Heart left ventricle (tissue), 16 donors: ENCODE data around the gene IPO9. TPM values are rescaled to one million over a fixed set of nuclear protein-coding genes. Genes with fewer than 3 reads are reported as not detected.

Experiments used
- ATAC-seq, 4 donors: fragments of 200-7000 bp; cut with Tn5 transposase; one replicate each; pipeline ENCODE4 v1.9.1; 2020 to 2022; ENCODE audit warnings: moderate library complexity in 4 of 4, mild to moderate bottlenecking in 3 of 4, moderate number of reproducible peaks in 1 of 4
- DNase-seq, 5 donors: peaks; one replicate each; pipeline ENCODE4 v3.0.0-alpha.2; 2020
- H3K27ac ChIP-seq, 12 donors: fragments of 200-600 bp; sonication (generic) in 4 of 12; one replicate each; pipeline versions ENCODE4 v1.5.0 to v1.8.0; 2016 to 2022; ENCODE audit warnings: mild to moderate bottlenecking in 2 of 12
- H3K27me3 ChIP-seq, 9 donors: fragments of 200-600 bp; sonication (generic) in 2 of 9; one replicate each; pipeline versions ENCODE4 v1.5.1 to v1.8.0; 2016 to 2022; ENCODE audit warnings: mild to moderate bottlenecking in 3 of 9
- H3K36me3 ChIP-seq, 9 donors: fragments of 200-600 bp; sonication (generic) in 2 of 9; one replicate each; pipeline versions ENCODE4 v1.5.0 to v1.8.0; 2018 to 2022; ENCODE audit warnings: mild to moderate bottlenecking in 2 of 9
- H3K4me1 ChIP-seq, 12 donors: fragments of 200-600 bp; sonication (generic) in 4 of 12; one replicate each; pipeline versions ENCODE4 v1.5.0 to v1.8.0; 2016 to 2022; ENCODE audit warnings: mild to moderate bottlenecking in 3 of 12
- H3K4me3 ChIP-seq, 12 donors: fragments of 200-600 bp; sonication (generic) in 4 of 12; one replicate each; pipeline versions ENCODE4 v1.5.0 to v1.8.0; 2017 to 2022; ENCODE audit warnings: mild to moderate bottlenecking in 9 of 12, moderate library complexity in 4 of 12
- H3K9me3 ChIP-seq, 12 donors: fragments of 200-600 bp; sonication (generic) in 4 of 12; one replicate each; pipeline versions ENCODE4 v1.5.0 to v1.8.0; 2016 to 2022; ENCODE audit warnings: mild to moderate bottlenecking in 1 of 12
- POLR2A ChIP-seq, 2 donors: fragments of 450-650 bp; IDR thresholded peaks; one replicate each; pipeline ENCODE4 v1.6.1; 2017; ENCODE audit warnings: antibody characterized with exemption in 2 of 2, mild to moderate bottlenecking in 2 of 2, moderate library complexity in 2 of 2
- WGBS, 4 donors: extraction: QIAGEN DNeasy Blood & Tissue Kit in 2 of 4; methylation state at CpG; one replicate each; pipeline versions ENCODE4 v1.1.5 to v1.1.7; 2013 to 2018; 5-methylcytosine and 5-hydroxymethylcytosine counted together
- intact Hi-C, 10 donors: fragments of 100-400 bp; cut with DNase I; formaldehyde crosslinking; loops; one replicate each; pipeline versions ENCODE4 v1.11.1 to v1.14.2; 2022
- polyA plus RNA-seq, 2 donors: library from polyadenylated mRNA; stranded (reverse); fragments of 200-250 nt; gene quantifications; one replicate each; pipeline ENCODE4 v1.2.3, GENCODE V29; 2013
- total RNA-seq, 9 donors: library from RNA; depleted of rRNA in 2 of 9; stranded (reverse); fragments of >200 nt in 2 of 9; fragmentation: NEBNext Ultra II Directional in 3 of 9; extraction: Animal tissue kit (Norgen Biotek cat#: 25700) in 3 of 9; gene quantifications; one replicate each; pipeline versions ENCODE4 v1.1.0 to v1.2.4, GENCODE V29; 2016 to 2023
- TF ChIP-seq, protein P1 (sequence below), 12 donors: fragments of 200-600 bp; sonication (generic) in 4 of 12; IDR thresholded peaks; one replicate each; pipeline versions ENCODE4 v1.5.0 to v1.8.0; 2018 to 2022; ENCODE audit warnings: antibody characterized with exemption in 12 of 12, mild to moderate bottlenecking in 5 of 12
- donor health status: ischemic (EF 13 %, LVEDD 7.1; RV severe dilation, severe dysfunction).
- donor health status: healthy with polysubstance abuse.
- donor health status: DM: no; HTN: yes; CAD: no.
- donor health status: DM: no; HTN: no; CAD: no.
- donor health status: ischemic (EF 25% LVEDD 6.9; RV normal size, moderate dysfunction).
- donor health status: ischemic (EF 25% LVEDD 5.7; RV mildly dilated, moderate dysfunction).
- donor health status: healthy.
- donor health status: DM: yes; HTN: yes; CAD: no.
- donor health status: ischemic (EF 35%, LVEDD 5.7; RV mildly dilated, moderate dysfunction).
- donor health status: nonischemic (EF 11% LVEDD 7.7; RV severe dilation, severe dysfunction).
- donor health status: DM: yes; HTN: yes; CAD: no.
- donor health status: PGD.
- donor health status: ischemic (EF 29% LVEDD 5.4; RV normal size, mild dysfunction).
- donor health status: nonischemic (EF 23%, LVEDD 6.1; RV moderate dilation, normal function).

Gene IPO9
- total and polyA plus RNA-seq, 11 donors, result 9.8 to 35.4 (median 22.9) TPM

DNA sequence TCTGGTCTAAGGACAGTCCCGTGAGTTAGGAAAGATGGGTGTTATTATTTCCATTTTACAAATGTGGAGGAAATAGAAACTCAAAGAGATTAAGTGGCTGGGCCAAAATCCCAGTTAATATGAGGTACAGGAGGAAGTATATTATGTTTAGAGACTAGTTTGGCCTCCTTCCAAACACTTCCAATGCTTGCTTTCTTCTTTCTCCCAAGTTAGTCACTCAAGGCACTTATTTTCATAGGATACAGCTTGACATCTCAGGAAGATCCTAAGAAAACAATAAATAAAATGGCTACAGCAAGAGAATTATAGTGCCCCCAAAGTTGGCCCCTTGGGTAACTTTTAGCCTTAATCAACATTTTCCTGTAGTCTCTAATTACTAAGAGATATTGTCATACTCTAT lies 47.5 kb upstream of the IPO9 start:
- no peak for DNase-seq
- Histone ChIP-seq H3K4me1 (peaks cover 9 to 69% (median 40%) of the 10 kb centered on the region in 12 donors), H3K4me3 (no peak overlapping the region), H3K27ac (peak overlapping the region in 5 of 12 donors; percentile 13 to 75 (median 42)), H3K36me3 (peaks cover 5 to 67% (median 62%) of the 10 kb centered on the region in 9 donors), H3K27me3 (no peaks in the 10 kb centered on the region), H3K9me3 (no peaks in the 10 kb centered on the region)
- TF ChIP-seq POLR2A (IDR thresholded peaks at IDR 0.05), result no peak
- TF ChIP-seq, protein P1, sequence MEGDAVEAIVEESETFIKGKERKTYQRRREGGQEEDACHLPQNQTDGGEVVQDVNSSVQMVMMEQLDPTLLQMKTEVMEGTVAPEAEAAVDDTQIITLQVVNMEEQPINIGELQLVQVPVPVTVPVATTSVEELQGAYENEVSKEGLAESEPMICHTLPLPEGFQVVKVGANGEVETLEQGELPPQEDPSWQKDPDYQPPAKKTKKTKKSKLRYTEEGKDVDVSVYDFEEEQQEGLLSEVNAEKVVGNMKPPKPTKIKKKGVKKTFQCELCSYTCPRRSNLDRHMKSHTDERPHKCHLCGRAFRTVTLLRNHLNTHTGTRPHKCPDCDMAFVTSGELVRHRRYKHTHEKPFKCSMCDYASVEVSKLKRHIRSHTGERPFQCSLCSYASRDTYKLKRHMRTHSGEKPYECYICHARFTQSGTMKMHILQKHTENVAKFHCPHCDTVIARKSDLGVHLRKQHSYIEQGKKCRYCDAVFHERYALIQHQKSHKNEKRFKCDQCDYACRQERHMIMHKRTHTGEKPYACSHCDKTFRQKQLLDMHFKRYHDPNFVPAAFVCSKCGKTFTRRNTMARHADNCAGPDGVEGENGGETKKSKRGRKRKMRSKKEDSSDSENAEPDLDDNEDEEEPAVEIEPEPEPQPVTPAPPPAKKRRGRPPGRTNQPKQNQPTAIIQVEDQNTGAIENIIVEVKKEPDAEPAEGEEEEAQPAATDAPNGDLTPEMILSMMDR (IDR thresholded peaks at IDR 0.05), result no peak
- 18 to 24% (median 21%) methylated on average over 1 of the region's 1 CpG for WGBS, 4 donors
- ATAC-seq, result no peak
- intact Hi-C loops, result no loop called here

DNA sequence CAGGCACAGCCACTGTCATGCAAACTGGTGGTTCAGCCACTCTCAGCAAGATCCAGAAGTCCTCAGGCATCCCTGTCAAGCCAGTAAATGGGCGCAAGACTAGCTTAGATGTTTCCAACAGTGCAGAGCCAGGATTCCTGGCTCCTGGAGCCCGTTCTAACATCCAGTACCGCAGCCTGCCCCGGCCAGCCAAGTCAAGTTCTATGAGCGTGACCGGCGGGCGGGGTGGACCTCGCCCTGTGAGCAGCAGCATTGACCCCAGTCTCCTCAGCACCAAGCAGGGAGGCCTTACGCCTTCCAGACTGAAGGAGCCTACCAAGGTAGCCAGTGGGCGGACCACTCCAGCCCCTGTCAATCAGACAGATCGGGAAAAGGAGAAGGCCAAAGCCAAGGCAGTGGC lies 46.6 kb upstream of the IPO9 start:
- peak overlapping the region in 2 of 12 donors; percentile 28 for H3K27ac ChIP-seq
- no peak for TF ChIP-seq POLR2A (IDR thresholded peaks at IDR 0.05)
- TF ChIP-seq, protein P1 (IDR thresholded peaks at IDR 0.05), result no peak
- no peaks in the 10 kb centered on the region for H3K27me3 ChIP-seq
- ATAC-seq (no peak), DNase-seq (no peak)
- H3K4me1 ChIP-seq, result peaks cover 5 to 73% (median 40%) of the 10 kb centered on the region in 12 donors
- intact Hi-C loops, result no loop called here
- H3K9me3 ChIP-seq, result no peaks in the 10 kb centered on the region
- peaks cover 5 to 74% (median 71%) of the 10 kb centered on the region in 9 donors for H3K36me3 ChIP-seq
- H3K4me3 ChIP-seq, result no peak overlapping the region
- 92 to 100% (median 97%) methylated on average over 7 to 12 of the region's 12 CpGs for WGBS, 4 donors

DNA sequence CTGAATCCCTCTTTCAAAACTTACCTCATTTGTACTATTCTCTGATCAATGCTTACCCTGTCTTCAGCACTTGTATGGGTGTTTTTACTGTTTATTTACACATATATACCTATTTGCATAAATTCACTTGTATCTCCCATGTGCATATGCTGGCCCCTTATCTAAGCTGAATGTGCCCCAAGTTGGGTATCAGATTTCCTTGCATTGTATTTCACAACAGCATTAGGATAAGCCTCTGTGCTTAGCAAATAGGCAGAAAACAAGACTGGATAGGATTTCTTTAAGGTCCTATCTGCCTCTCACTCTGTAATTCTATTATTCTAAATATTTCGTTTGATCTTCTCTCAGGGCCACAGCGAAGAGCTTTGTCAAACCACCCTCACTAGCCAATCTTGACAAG lies 45.9 kb upstream of the IPO9 start:
- no peaks in the 10 kb centered on the region for H3K27me3 ChIP-seq
- DNase-seq, result no peak
- peaks cover 5 to 82% (median 78%) of the 10 kb centered on the region in 9 donors for H3K36me3 ChIP-seq
- ATAC-seq, result no peak
- no peaks in the 10 kb centered on the region for H3K9me3 ChIP-seq
- 81 to 92% (median 86%) methylated on average over 2 of the region's 2 CpGs for WGBS, 4 donors
- H3K27ac ChIP-seq, result peak overlapping the region in 5 of 12 donors; percentile 12 to 28 (median 27)
- no peak for TF ChIP-seq POLR2A (IDR thresholded peaks at IDR 0.05)
- TF ChIP-seq, protein P1 (IDR thresholded peaks at IDR 0.05), result no peak
- peaks cover under 1 to 72% (median 35%) of the 10 kb centered on the region in 12 donors for H3K4me1 ChIP-seq
- H3K4me3 ChIP-seq, result no peak overlapping the region
- intact Hi-C loops, result no loop called here

DNA sequence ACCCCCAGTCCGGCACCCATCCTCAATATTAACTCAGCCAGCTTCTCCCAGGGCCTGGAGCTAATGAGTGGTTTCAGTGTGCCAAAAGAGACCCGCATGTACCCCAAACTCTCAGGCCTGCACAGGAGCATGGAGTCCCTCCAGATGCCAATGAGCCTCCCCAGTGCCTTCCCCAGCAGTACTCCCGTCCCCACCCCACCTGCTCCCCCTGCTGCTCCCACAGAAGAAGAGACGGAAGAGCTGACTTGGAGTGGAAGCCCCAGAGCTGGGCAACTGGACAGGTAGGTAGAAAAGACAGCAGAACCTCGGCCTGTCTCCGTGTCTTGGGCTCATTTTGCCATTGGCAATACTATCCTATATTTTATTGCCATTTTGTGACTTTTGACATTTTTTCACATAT lies 45.4 kb upstream of the IPO9 start:
- Histone ChIP-seq H3K9me3 (no peaks in the 10 kb centered on the region), H3K27me3 (no peaks in the 10 kb centered on the region), H3K27ac (peak overlapping the region in 2 of 12 donors; percentile 12 to 28), H3K4me1 (peaks cover 0 to 72% (median 34%) of the 10 kb centered on the region in 12 donors), H3K4me3 (no peak overlapping the region), H3K36me3 (peaks cover 5 to 87% (median 83%) of the 10 kb centered on the region in 9 donors)
- no peak for ATAC-seq
- DNase-seq, result no peak
- intact Hi-C loops, result no loop called here
- TF ChIP-seq POLR2A (IDR thresholded peaks at IDR 0.05), result no peak
- TF ChIP-seq, protein P1 (IDR thresholded peaks at IDR 0.05), result no peak
- 76 to 86% (median 82%) methylated on average over 6 of the region's 6 CpGs for WGBS, 4 donors
